Femur (tissue), 1 donor: ENCODE results near the gene GRM5.
"Not testable (repeated sequence)": the region's sequence is repeated elsewhere in the genome, so short reads cannot be mapped to it uniquely, and the experiment has no call there.

Source experiments
- DNase-seq: peaks from one replicate; pipeline ENCODE4 v3.0.0-alpha.2; 2017

GRM5 gene

GRCh38 chr11:88535916-88536547 is 529.8 kb downstream of the GRM5 start:
- DNase-seq = no peak

- DNase-seq = no peak
Observed at GRCh38 chr11:88535266-88535665, 530.5 kb downstream of the GRM5 start.

GRCh38 chr11:88534706-88535105 is 531.1 kb downstream of the GRM5 start:
- not testable (repeated sequence) for DNase-seq

- no peak for DNase-seq
Observed at GRCh38 chr11:88534185-88534584, 531.6 kb downstream of the GRM5 start.

- DNase-seq = no peak
Observed at GRCh38 chr11:88533001-88533400, 532.8 kb downstream of the GRM5 start.

- no peak for DNase-seq
Observed at GRCh38 chr11:88531831-88532230, 534.0 kb downstream of the GRM5 start.

- no peak for DNase-seq
Observed at GRCh38 chr11:88529426-88529825, 536.4 kb downstream of the GRM5 start.

- DNase-seq = no peak
Observed at GRCh38 chr11:88523386-88524071, 542.3 kb downstream of the GRM5 start.

- DNase-seq = no peak
Observed at GRCh38 chr11:88522624-88523385, 543.0 kb downstream of the GRM5 start.

GRCh38 chr11:88521799-88522201 is 544.0 kb downstream of the GRM5 start:
- DNase-seq = no peak

- DNase-seq = no peak
Observed at GRCh38 chr11:88521399-88521798, 544.4 kb downstream of the GRM5 start.

- no peak for DNase-seq
Observed at GRCh38 chr11:88520391-88520790, 545.4 kb downstream of the GRM5 start.

GRCh38 chr11:88515002-88515401 is 550.8 kb downstream of the GRM5 start:
- no peak for DNase-seq

- DNase-seq = no peak
Observed at GRCh38 chr11:88511006-88511405, 554.8 kb downstream of the GRM5 start.

GRCh38 chr11:88508759-88509581 is 556.8 kb downstream of the GRM5 start:
- DNase-seq = peak; percentile 46

- DNase-seq = no peak
Observed at GRCh38 chr11:88508418-88508758, 557.4 kb downstream of the GRM5 start.

GRCh38 chr11:88507771-88508417 is 557.9 kb downstream of the GRM5 start:
- no peak for DNase-seq

GRCh38 chr11:88501541-88501940 is 564.2 kb downstream of the GRM5 start:
- DNase-seq = no peak

- DNase-seq = no peak
Observed at GRCh38 chr11:88495836-88496235, 569.9 kb downstream of the GRM5 start.

- no peak for DNase-seq
Observed at GRCh38 chr11:88494848-88495247, 570.9 kb downstream of the GRM5 start.

- no peak for DNase-seq
Observed at GRCh38 chr11:88491674-88492073, 574.1 kb downstream of the GRM5 start.

GRCh38 chr11:88489030-88489429 is 576.8 kb downstream of the GRM5 start:
- no peak for DNase-seq

GRCh38 chr11:88487646-88488045 is 578.1 kb downstream of the GRM5 start:
- DNase-seq = no peak
